CD4-positive, alpha-beta T cell treated with Interleukin-15 for 1 hour (primary cell): Measurements from ENCODE around the gene RBM8A.

Source experiments
- DNase-seq: peaks from one replicate; pipeline ENCODE4 v3.0.0-alpha.2; 2020

RBM8A gene

DNA sequence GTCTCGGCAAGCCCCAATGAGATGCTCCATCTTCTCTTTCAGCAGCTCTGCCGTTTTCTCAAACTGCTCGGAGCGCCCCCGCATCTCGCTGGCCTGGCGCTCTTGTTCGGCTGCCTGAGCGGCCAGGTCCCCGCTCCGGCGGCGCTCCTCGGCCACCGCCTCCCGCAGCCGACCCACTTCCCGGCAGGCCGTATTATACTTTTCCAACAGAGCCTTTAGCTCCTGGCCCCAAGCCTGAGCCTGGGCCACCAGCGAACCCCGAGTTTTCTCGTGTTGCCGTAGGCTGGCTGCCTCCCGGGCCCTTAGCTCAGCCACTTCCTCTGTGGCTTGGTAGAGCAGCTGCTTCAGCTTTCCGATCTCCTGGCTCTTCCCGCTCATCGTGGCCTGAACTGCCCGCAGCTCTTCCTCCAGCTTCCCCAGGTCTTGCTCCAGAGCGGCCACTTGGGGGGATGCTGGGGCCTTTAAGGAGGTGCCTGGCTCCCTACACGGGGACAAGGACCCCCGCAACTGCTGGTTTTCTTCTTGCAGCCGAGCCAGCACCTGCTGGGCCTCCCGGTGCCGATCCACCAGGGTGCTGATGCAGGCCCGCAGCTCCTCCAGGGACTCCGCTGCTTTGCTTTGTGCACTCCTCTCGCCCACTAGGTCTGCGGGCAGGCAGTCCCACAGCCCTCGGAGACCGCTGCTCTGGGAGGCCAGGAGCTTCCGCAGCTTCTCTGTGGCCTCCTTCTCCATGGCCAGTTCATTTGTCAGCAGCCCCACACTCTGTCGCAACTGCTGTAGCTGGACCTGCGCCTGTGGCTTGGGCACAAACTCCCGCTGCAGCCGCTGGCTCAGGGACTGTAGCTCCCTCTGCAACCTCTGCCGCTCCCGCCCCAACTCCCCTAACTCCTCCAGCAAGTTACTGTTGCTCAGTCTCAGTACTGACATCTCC lies 55.0 kb downstream of the RBM8A start:
- DNase-seq: no peak
